ENCODE results near the gene ARHGAP25. TPM values are rescaled to one million over a fixed set of nuclear protein-coding genes. Genes with fewer than 3 reads are reported as not detected.

The ARHGAP25 gene
- total RNA-seq, 1 donor from 2014 or later, result 2.5 TPM

DNA sequence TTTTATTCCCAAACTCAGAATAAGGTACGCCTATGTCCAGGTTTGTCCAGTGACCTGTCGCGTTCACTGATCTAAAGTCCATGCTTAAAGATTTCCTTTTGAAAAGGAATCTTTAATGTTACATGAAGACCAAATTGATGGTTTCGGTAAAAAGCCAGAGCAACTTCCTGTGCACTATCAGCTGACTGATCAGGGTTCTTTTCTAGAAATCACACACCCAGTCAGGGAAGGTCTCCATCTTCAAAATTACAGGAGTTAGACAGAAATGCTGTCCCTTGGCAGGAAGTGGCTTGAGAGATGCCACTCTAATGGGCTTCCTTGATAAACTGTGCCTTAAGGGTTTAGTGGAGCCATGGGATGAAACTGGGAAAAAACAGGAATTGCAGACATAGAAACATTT lies 14.7 kb upstream of the ARHGAP25 start:
- DNase-seq (ENCODE audit: low read depth, low spot score), result no peak
- H3K27ac Mint-ChIP-seq (ENCODE audit: unreplicated experiment), result no peak overlapping the region
- no peak for TF ChIP-seq CTCF (conservative IDR thresholded peaks at IDR 0.05)

GRCh38 chr2:68720665-68721064 lies 13.9 kb upstream of the ARHGAP25 start:
- no peak overlapping the region for H3K27ac Mint-ChIP-seq (ENCODE audit: unreplicated experiment)
- DNase-seq (ENCODE audit: low read depth, low spot score), result no peak
- H3K9me3 Mint-ChIP-seq, result no peaks in the 10 kb centered on the region
- H3K4me1 Mint-ChIP-seq, result no peaks in the 10 kb centered on the region
- TF ChIP-seq CTCF (conservative IDR thresholded peaks at IDR 0.05), result no peak
- no peak overlapping the region for H3K4me3 Mint-ChIP-seq
- H3K36me3 Mint-ChIP-seq (ENCODE audit: low read depth), result no peaks in the 10 kb centered on the region
- H3K27me3 Mint-ChIP-seq (ENCODE audit: low read depth), result no peaks in the 10 kb centered on the region

More for the DNA sequence above, 14.7 kb upstream of the ARHGAP25 start:
- H3K36me3 Mint-ChIP-seq (ENCODE audit: low read depth), result no peaks in the 10 kb centered on the region
- no peaks in the 10 kb centered on the region for H3K4me1 Mint-ChIP-seq
- H3K9me3 Mint-ChIP-seq, result no peaks in the 10 kb centered on the region
- H3K4me3 Mint-ChIP-seq, result no peak overlapping the region
- H3K27me3 Mint-ChIP-seq (ENCODE audit: low read depth), result no peaks in the 10 kb centered on the region

- no peak for DNase-seq (ENCODE audit: low read depth, low spot score)
- no peak overlapping the region for H3K27ac Mint-ChIP-seq (ENCODE audit: unreplicated experiment)
- no peaks in the 10 kb centered on the region for H3K9me3 Mint-ChIP-seq
- no peaks in the 10 kb centered on the region for H3K27me3 Mint-ChIP-seq (ENCODE audit: low read depth)
- H3K4me3 Mint-ChIP-seq, result no peak overlapping the region
- TF ChIP-seq CTCF (conservative IDR thresholded peaks at IDR 0.05), result no peak
- H3K36me3 Mint-ChIP-seq (ENCODE audit: low read depth), result no peaks in the 10 kb centered on the region
- peaks cover 6% of the 10 kb centered on the region for H3K4me1 Mint-ChIP-seq
Measured at GRCh38 chr2:68721482-68722101, 13.0 kb upstream of the ARHGAP25 start.

- H3K27me3 Mint-ChIP-seq (ENCODE audit: low read depth), result no peaks in the 10 kb centered on the region
- H3K36me3 Mint-ChIP-seq (ENCODE audit: low read depth), result no peaks in the 10 kb centered on the region
- H3K4me1 Mint-ChIP-seq, result peaks cover 6% of the 10 kb centered on the region
- no peak for DNase-seq (ENCODE audit: low read depth, low spot score)
- H3K4me3 Mint-ChIP-seq, result no peak overlapping the region
- no peaks in the 10 kb centered on the region for H3K9me3 Mint-ChIP-seq
- H3K27ac Mint-ChIP-seq (ENCODE audit: unreplicated experiment), result no peak overlapping the region
- TF ChIP-seq CTCF (conservative IDR thresholded peaks at IDR 0.05), result no peak
Measured at GRCh38 chr2:68722712-68723111, 11.9 kb upstream of the ARHGAP25 start.

DNA sequence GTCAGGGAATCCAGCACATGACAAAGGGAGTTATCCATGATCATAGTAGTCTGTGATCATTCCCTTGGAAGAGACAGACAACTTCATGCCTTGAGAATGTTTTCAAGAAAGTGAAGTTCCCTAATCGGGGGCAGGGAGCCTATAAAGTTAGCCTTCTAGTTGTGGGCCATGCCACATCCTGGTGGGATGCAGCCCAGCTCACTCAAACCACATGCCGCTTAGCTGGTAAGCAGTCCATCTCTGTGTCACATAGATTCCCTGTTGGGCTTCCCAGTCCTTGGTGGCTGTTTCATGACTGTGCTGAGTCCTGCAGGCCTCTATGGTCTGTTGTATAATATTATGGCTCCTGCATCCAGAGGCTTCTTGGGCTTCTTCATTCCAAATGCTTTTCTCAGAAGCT lies 11.4 kb upstream of the ARHGAP25 start:
- H3K36me3 Mint-ChIP-seq (ENCODE audit: low read depth), result no peaks in the 10 kb centered on the region
- no peak overlapping the region for H3K4me3 Mint-ChIP-seq
- TF ChIP-seq CTCF (conservative IDR thresholded peaks at IDR 0.05), result no peak
- no peaks in the 10 kb centered on the region for H3K27me3 Mint-ChIP-seq (ENCODE audit: low read depth)
- peaks cover 6% of the 10 kb centered on the region for H3K4me1 Mint-ChIP-seq
- DNase-seq (ENCODE audit: low read depth, low spot score), result no peak
- H3K9me3 Mint-ChIP-seq, result no peaks in the 10 kb centered on the region
- H3K27ac Mint-ChIP-seq (ENCODE audit: unreplicated experiment), result no peak overlapping the region

Measured in neural crest cell (in vitro differentiated cells).